ENCODE results near the gene HNRNPUL1.
"Not testable (repeated sequence)": the region's sequence is repeated elsewhere in the genome, so short reads cannot be mapped to it uniquely, and the experiment has no call there.

Gene HNRNPUL1

DNA sequence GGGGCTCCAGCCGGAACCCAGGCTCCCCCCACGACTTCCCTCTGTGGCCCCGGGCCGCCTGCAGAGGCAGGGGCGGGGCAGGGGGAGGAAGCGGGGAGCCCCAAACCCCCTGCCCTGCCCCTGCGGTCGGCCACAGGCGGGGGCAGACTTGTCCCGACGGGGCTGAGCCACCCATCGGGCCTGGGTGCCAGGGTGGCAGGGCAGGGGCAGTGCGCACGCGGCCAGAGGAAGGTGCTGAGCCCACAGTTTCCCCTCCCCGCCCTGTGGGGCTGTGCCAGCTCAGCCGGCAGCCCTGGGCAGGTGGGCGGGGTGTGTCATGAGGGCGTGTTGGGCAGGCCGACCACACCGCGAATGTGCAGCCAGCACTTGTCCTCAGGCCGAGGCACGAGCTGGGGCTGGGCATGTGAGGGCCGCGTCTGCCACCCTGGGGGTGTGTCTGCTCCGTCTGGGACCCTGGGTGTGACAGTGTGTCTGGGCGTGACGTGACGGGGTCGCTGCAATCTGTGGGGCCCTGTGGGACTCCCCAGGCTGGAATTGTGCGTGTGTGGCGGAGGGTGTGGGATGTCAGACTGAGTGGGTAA is 63.5 kb downstream of the HNRNPUL1 start:
- DNase-seq: no peak

DNA sequence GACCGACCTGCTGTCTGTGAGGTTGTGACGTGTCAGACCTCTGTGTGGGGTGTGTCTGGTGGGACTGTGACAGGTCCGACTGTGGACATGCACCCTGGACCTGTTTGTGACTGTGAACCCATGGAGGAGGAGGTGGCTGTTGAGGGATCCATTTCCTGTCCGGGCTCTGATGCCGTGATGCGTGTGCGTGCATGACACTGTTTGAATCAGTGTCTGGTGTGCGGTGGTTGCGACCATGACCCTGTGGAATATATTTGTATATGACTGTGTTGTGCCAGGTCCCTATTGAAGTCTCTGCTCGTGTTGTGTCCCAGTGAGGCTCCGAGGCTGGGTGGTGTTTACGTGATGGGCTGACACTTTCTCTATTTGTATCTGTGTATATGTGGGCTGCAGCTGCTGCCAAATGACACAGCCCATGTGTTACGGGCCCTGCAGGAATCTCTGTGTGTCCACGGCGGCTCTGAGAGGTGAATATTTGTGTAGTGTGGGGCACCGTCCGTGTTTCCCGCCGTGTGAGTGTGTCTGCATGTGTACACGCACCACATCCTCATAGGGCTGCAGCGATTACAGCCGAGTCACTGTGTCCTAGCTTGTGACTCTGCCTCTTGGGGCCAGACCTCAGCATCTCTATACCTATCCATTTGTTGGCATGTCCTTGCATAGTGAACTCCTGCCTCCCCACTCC is 64.1 kb downstream of the HNRNPUL1 start:
- no peak for DNase-seq

DNA sequence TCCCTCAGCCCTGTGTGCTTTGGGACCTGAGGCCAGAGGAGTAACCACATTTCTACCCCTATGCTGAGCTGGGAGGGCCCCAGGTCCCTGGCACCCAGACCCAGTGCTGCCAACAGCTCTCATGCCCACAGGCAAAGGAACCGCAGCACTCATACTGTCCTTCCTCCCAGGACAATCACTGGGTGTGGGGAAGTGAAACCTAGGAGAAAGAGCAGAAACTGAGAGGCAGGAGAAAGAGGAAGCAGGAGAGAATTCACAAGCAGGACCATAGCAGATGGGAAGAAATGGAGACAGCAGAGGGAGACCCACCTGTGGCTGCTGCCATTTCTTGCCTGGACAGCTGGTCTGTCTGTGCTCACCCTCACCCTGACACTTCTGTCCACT is 64.7 kb downstream of the HNRNPUL1 start:
- no peak for DNase-seq

DNA sequence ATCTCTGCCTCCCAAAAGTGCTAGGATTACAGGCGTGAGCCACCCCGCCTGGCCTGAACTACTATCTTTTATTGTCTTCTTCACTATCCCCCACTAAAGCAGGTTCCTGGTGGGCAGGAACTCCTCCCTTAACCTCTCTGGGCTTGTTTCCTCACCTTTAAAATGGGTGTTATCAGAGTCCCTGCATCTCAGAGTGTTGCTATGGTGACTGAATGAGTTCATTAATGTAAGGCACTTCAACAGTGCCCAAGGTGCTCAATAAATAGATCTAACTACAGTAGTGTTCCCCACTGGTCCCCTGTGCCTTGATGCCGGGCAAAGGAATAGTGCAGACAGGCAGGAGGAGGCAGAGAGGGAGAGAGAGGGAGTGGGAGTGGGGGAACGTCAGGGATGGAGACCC is 66.3 kb downstream of the HNRNPUL1 start:
- DNase-seq: no peak

DNA sequence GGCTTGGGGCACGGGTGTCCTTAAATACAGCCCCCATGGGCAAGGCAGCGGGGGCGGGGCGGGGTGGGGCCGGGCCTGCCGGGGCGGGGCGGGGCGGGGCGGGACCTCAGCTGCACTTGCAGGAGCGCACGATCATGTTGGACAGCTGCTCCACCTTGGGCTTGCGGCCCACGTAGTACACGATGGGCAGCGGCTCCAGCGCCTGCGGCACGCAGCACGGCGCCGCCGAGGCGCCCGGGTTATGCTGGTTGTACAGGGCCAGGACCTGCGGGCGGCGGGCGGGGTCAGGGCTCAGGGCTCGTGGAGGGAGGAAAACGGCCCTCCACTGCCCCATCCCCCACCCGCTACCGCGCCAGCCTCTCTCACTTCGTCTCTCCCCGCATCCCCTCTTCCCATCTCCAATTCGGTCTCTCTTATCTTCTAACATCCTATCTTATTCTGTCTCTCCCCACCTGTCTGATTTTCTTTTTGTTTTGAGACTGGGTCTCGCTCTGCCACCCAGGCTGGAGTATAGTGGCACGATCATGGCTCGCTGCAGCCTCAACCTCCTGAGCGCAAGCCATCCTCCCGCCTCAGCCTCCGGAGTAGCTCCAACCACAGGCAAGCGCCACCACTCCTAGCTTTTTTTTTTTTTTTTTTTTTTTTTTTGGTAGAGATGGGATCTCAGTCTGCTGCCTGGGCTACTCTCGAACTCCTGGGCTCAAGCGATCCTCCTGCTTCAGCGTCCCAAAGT is 66.9 kb downstream of the HNRNPUL1 start:
- DNase-seq: no peak

DNA sequence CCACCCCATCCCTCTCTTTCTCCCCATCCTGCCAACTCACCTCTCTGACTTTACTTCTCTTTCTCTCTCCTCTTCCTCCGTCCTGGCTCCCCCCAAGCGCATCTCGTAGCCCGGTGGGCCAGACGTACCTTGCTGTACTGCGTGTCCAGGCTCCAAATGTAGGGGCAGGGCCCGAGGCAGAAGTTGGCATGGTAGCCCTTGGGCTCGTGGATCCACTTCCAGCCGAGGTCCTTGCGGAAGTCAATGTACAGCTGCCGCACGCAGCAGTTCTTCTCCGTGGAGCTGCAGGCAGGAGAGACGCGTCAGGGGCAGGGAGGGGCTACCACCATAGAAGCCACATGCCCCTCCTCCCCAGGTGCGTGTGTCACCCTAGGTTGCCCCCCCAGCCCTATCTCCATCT is 67.8 kb downstream of the HNRNPUL1 start:
- no peak for DNase-seq

DNA sequence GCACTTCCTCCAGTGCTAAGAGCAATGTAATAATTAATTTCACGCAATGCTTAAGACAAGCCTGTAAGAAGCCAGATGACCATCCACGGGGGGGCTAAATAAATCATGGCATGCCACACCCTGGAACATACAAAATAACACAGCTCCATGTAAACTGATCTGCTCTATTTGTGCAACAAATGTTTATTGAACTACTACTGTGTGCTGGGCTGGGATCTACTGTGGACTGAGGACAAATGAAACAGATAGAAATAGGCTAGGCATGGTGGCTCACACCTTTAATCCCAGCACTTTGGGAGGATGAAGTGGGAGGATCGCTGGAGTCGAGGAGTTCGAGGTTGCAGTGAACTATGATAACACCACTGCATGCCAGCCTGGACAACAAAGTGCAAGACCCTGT is 68.3 kb downstream of the HNRNPUL1 start:
- no peak for DNase-seq

DNA sequence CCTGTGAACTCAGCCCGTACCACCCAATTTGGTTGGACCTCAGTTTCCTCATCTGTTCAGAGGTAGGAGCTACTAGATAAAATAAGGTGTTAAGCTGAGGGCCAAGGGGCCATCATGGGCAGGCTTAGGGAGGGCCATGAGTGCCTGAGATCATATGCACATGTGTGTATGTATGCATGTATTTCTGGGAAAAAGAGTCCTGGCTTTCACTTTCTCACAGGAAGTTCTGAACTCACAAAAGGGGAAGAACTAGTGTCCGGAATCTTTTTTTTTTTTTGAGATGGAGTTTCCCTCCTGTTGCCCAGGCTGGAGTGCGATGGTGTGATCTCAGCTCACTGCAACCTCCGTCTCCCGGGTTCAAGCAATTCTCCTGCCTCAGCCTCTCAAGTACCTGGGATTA is 70.6 kb downstream of the HNRNPUL1 start:
- DNase-seq: no peak

DNA sequence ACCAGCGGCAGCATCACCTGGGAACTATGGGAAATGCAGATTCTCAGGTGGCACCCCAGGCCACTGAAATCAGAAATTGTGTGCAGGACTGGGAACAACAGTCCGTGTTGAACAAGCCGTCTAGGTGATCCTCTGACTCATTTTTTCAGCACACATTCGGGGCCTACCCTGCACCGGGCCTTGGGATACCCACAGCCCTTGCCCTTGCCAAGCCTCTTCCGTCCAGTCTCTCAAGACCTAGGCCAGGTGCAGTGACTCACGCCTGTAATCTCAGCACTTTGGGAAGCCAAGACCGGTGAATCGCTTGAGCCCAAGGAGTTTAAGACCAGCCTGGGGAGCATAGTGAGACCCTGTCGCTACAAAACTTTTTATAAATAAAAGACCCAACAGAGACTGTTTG is 71.3 kb downstream of the HNRNPUL1 start:
- no peak for DNase-seq

DNA sequence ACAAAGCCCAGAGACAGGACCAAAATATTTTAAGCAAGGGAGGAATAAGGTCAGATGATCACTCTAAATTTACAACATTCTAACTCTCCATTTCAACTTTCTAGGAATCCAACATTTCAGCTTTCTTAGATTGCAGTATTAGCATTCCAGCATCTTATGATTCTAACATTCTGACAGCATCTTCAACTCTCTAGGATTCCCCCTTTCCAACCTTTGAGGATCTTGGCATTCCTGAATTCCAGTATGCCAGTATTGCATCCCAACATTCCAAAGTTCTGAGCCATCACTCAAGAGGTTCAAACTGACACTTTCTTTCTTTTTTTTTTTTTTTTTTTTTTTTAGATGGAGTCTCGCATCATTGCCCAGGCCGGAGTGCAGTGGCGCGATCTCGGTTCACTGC is 75.8 kb downstream of the HNRNPUL1 start:
- no peak for DNase-seq

DNA sequence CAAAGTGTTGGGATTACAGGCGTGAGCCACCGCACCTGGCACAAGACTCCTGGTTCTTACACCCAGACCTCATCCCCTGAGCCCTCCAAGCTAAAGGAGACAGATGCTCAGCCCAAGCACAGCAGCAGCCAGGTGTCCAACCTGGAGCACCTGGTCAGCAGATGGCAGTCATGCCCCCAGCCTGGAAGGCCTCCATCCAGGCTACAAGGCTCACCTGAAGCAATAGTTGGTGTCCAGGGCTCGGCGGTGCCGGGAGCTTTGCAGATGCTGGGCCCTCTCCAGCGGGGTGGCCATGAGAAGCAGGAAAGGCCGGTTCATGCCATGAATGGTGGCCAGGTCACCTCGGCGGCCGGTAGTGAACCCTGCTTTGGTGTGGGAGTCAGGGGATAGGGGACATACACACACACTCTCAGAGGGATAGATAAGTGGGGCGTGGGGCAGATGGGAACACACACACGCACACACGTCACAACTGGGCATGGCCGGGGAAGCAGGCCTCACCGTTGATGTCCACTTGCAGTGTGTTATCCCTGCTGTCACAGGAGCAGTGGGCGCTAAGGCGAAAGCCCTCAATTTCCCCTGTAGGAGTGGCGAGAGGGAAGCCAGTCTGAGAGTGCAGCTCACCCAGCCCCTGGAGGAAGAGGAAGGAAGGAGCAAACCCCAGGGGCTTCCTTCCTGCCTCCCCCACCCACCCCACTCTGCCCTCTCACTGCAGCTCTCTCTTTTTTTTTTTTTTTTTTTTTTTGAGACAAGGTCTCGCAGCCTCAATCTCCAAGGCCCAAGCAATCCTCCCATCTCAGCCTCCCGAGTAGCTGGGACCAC is 77.7 kb downstream of the HNRNPUL1 start:
- DNase-seq: no peak

DNA sequence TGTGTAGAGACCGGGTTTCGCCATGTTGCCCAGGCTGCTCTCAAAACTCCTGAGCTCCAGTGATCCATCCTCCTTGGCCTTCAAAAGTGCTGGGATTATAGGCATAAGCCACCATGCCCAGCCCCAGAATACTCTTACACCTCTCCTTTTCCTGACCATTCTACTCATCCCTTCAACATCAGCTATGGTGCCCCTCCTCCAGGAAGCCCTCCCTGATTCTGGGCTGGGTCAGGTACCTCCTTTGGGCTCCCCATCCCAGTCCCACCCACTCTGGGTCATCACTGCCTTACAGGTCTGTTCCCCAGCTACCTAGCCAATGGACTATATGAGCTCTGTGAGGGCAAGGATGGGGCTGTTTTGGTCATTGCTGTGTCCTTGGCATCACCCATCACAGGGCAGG is 80.0 kb downstream of the HNRNPUL1 start:
- no peak for DNase-seq

DNA sequence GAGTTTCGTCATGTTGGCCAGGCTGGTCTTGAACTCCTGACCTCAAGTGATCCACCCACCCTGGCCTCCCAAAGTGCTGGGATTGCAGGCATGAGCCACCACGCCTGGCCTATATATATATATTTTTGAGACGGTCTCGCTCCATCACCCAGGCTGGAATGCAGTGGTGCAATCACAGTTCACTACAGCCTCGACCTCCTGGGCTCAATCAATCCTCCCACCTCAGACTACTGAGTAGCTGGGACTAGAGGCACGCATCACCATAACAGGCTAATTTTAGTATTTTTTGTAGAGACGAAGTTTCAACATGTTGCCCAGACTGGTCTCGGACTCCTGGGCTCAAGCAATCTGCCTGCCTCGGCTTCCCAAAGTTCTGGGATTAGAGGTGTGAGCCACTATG is 82.7 kb downstream of the HNRNPUL1 start:
- DNase-seq: not testable (repeated sequence)

DNA sequence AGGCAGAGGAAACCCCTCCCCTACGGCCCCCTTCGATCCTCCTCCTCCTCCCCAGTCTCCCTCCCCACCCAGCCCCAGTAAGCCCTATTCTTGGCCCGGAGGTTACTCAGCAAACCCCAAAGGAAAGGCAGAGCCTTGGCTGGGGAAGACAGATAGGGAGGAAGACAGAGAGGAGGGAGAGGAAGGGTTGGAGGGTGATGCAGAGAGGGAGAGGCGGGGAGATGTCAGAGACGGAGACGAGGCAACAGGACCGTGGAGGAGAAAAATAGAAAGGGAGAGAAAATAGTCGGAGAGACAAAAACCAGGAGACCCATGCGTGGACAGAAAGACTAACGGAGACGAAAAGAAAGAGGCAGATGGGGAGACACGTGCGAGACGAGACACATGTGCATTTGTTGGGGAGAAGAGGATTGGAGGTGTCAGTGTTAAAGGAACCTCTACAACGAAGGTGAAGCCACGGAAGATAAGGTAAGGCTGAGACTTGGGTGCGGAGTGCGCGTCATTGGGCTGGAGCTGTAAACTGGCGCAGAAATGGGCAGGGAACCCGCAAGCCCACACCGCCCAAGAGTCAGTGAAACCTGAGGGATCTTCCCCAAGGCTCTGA is 86.7 kb downstream of the HNRNPUL1 start:
- DNase-seq: no peak

DNA sequence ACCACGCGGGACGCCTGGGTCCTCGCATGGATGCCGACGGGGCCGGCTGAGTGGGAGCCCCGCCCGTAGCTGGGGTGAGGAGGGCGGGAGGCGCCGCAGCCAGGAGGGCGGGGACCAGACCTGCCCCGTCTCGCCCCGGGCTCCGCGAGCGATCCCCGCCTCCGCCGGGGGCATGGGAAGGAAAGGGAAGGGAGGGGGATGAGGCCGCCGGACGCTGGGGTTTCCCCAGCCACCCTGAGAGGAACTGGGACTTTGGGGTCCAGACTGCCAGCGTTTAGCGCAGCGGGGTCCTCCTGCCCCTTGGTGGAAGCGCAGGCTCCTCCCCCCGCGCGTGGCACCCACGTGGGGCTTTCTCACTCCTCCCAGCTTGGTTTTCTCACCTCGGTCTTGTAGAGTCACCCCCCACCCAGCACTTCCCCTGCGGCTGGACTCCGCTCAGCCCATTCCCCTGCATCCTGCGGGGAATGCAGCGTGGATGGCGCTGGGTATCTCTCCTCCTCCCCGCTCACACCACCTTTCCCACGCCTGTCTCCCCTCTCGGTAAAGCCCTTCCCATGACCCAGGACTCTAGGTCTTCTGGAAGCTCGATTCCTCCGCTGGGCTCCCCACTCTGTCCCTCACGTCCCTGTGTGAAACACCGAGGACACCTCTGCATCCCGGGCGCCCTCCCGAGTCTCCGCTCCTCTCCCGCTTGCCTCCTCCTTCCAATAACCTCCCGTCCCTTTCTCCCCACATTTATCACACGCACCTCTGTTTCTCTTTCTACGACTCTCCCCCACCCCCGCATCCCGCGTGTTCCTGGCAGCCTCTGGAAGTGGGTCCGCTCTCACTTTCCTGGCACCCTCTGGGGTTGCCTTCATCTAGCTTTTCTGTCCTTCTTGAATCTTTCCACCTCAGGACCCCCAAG is 87.4 kb downstream of the HNRNPUL1 start:
- DNase-seq: no peak

DNA sequence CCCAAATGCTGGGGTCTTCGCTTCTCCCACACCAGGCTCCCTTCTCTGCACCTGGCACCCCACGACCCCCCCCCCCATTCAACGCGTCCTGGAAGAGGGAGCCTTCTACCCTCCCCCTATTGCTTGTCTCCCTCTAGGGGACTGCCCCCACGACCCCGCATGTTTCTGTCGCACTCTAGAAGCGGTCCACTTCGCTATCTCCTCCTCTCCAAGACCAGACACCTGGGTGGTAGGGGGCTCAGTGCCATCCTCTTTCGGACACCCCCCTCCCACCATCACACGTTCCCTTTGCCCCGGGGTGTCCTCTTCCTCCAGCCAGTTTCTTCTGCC is 88.1 kb downstream of the HNRNPUL1 start:
- no peak for DNase-seq

DNA sequence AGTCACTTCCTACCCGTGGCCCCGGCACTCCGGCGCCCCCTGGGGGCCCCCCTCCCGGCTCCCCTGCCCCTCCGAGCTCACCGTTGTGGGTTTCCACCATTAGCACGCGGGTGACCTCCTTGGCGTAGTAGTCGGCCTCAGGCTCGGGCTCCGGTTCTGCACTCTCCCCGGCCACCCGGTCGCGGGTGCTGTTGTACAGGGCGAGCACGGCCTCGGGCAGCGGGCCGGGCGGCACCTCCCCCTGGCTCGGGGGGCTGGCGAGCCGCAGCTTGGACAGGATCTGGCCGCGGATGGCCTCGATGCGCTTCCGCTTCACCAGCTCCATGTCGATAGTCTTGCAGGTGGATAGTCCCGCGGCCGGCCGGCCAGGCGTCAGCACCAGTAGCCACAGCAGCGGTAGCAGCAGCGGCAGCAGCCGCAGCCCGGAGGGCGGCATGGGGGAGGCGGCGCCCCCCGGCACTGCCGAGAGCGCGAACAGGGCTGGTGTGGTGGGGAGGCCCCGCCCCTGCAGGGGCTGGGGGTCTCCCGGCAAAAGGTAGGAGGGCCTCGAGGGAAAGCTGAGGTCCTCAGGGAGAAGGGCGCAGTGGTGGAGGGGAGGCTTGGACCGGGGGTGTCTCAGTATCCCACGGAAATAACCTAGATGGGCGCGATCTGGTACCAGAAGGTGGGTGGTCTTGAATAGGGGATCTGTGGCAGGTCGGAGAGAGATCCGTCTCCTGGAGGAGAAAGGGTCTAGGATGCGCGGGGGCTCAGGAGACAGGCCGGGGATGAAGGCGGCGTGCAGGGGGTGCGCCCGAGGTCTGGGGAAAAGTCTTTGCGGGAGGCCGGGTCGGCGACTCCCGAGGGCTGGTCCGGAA is 88.7 kb downstream of the HNRNPUL1 start:
- DNase-seq: no peak

DNA sequence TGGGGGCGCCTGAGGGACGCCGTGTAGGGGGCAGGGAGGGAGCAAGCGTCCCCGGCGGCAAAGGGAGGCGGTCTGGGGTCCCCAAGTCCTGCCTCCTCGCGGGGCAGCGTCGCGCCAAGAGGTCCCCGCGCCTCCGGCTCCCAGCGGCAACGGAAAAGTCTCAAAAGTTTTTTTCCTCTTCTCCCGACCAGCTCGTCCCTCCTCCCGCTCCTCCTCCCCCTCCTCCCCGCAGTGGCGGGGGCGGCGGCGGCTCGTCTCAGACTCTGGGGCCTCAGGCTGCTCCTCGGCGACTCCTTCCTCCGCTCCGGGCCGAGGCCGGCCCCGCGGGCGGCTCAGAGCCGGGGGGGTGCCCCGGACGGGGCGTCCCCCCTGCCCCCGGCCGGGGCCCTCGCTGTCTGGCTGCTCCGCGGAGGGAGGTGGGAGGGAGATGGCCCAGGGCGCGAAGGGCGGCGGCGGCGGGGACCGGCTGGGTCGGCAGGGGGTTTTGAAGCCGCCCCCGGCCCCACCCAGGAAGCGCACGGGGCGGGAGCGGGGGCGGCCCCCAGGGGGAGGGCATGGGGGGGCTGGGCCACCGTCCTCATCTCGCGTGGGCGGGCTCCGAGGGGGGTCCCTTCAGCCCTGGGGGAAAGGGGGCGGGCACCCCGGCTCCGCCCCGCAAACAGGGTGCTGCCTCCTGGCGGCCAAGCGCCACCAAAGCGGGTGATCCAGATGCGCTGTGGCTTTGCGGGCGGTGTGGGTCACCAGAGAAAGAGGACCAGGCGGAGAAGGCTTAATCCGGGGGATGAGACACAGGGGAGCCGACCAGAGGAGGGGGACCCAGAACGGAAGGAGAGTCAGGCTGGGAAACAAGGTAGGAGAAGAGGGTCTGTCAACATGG is 89.5 kb downstream of the HNRNPUL1 start, which contains the start of gene TGFB1:
TSS of gene TGFB1 (minus strand) at position 457 of the 877 bp plus-strand sequence. CDS start 878 bp downstream, outside the sequence.
- DNase-seq: no peak

DNA sequence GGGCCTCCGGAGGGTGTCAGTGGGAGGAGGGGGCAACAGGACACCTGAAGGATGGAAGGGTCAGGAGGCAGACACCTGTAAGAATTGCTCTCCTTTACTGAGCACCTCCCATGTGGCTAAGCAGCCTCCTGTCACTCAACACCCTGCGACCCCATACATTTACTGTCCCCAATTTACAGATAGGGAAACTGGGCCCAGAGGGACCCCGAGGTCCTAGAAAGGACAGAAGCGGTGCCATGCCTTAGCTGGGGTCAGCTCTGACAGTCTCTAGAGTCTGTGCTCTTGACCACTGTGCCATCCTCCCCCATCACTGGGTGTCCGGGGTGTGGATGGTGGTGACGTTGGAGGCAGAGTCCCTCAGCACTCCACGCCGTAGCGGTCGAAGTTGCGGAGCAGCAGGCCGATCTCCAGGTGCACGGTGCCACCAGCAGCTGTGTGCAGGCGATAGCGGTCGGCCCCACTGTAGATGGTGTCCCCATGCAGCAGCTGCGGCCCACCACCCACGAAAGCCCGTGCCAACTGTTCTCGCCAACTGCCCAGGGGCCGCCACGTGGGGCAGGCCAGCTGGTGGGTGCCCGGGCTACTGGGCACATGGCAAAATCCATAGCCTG is 90.3 kb downstream of the HNRNPUL1 start:
- no peak for DNase-seq

DNA sequence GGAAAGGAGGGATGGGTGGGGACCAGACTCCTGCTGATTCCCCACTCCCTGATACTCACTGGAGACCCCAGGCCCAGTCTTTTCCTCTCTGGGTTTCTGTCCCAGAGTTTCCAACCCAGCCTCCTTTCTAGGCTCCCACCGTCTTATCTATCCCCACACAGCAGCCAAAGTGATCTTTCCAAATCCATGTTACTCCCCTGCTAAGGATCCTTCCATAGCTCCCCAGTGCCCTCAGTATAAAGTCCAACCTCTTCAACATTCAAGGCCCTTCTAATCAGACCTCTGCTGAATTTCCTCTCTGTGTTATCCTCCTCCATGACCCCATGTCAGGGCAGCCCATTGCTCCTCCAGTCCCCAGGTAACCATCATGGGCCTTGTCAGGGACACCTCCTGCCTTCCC is 90.9 kb downstream of the HNRNPUL1 start:
- DNase-seq: no peak

Data from NCI-H187 treated with DMSO at 0.1 percent for 48 hours (cell line).